H9 (cell line): Measurements from ENCODE around the gene R3HCC1L. TPM values are rescaled to one million over a fixed set of nuclear protein-coding genes. Genes with fewer than 3 reads are reported as not detected.
"Not testable (repeated sequence)": the region's sequence is repeated elsewhere in the genome, so short reads cannot be mapped to it uniquely, and the experiment has no call there.

ENCODE experiments used
- DNase-seq: peaks from one replicate; pipeline ENCODE4 v3.0.0-alpha.2; 2017
- H2AFZ ChIP-seq: one replicate; pipeline ENCODE4 v1.6.1; 2013; ENCODE audit warnings: mild to moderate bottlenecking, low read length, control low read depth, moderate library complexity
- H2AK5ac ChIP-seq: 2 replicates; pipeline ENCODE4 v1.6.1; 2013; ENCODE audit warnings: low read length, control low read depth, mixed read lengths; ENCODE audit not compliant: insufficient read length
- H2BK120ac ChIP-seq: one replicate; pipeline ENCODE4 v1.6.1; 2013; ENCODE audit warnings: low read depth, mild to moderate bottlenecking, low read length, control low read depth, inconsistent platforms; ENCODE audit not compliant: poor library complexity, severe bottlenecking
- H2BK12ac ChIP-seq: 2 replicates; pipeline ENCODE4 v1.6.1; 2013; ENCODE audit warnings: low read length, control low read depth, mixed read lengths, low read depth; ENCODE audit not compliant: insufficient read length
- H2BK15ac ChIP-seq: 2 replicates; pipeline ENCODE4 v1.6.1; 2013; ENCODE audit warnings: low read depth, low read length, control low read depth
- H2BK20ac ChIP-seq: one replicate; pipeline ENCODE4 v1.6.1; 2013; ENCODE audit warnings: low read depth, mild to moderate bottlenecking, low read length, control low read depth, inconsistent platforms; ENCODE audit not compliant: poor library complexity, severe bottlenecking
- H2BK5ac ChIP-seq: 2 replicates; pipeline ENCODE4 v1.6.1; 2013; ENCODE audit warnings: low read length, control low read depth, mixed read lengths; ENCODE audit not compliant: insufficient read length
- H3K14ac ChIP-seq: 2 replicates; pipeline ENCODE4 v1.6.1; 2013; ENCODE audit warnings: low read length, control low read depth; ENCODE audit not compliant: insufficient read depth
- H3K18ac ChIP-seq: 2 replicates; pipeline ENCODE4 v1.6.1; 2013; ENCODE audit warnings: low read depth, mild to moderate bottlenecking, mixed read lengths, low read length, control low read depth; ENCODE audit not compliant: insufficient read length
- H3K23ac ChIP-seq: 2 replicates; pipeline ENCODE4 v1.6.1; 2013; ENCODE audit warnings: low read length, control low read depth, mixed read lengths, low read depth; ENCODE audit not compliant: insufficient read length
- H3K23me2 ChIP-seq: 2 replicates; pipeline ENCODE4 v1.6.1; 2013; ENCODE audit warnings: low read depth, mild to moderate bottlenecking, mixed read lengths, low read length, control low read depth; ENCODE audit not compliant: insufficient read length, poor library complexity, severe bottlenecking
- H3K27ac ChIP-seq: 2 replicates; pipeline ENCODE4 v1.5.1; 2013; ENCODE audit warnings: low read length, control low read depth, mixed read lengths, low read depth; ENCODE audit not compliant: insufficient read length
- H3K27me3 ChIP-seq: 2 replicates; pipeline ENCODE4 v1.6.1; 2013; ENCODE audit warnings: low read length, control low read depth, inconsistent platforms; ENCODE audit not compliant: insufficient read depth
- H3K4ac ChIP-seq: 2 replicates; pipeline ENCODE4 v1.6.1; 2013; ENCODE audit warnings: low read depth, mild to moderate bottlenecking, control low read depth, inconsistent platforms, low read length, moderate library complexity
- H3K4me1 ChIP-seq: 2 replicates; pipeline ENCODE4 v1.6.1; 2013; ENCODE audit warnings: low read length, control low read depth, inconsistent platforms; ENCODE audit not compliant: insufficient read depth
- H3K4me2 ChIP-seq: 2 replicates; pipeline ENCODE4 v1.6.1; 2013; ENCODE audit warnings: low read length, control low read depth, mixed read lengths; ENCODE audit not compliant: insufficient read length, insufficient read depth
- H3K56ac ChIP-seq: 2 replicates; pipeline ENCODE4 v1.6.1; 2013; ENCODE audit warnings: low read depth, mild to moderate bottlenecking, mixed read lengths, low read length, control low read depth; ENCODE audit not compliant: insufficient read length
- H3K79me1 ChIP-seq: 2 replicates; pipeline ENCODE4 v1.6.1; 2013; ENCODE audit warnings: low read depth, mild to moderate bottlenecking, moderate library complexity, low read length, control low read depth, inconsistent platforms; ENCODE audit not compliant: insufficient read depth, poor library complexity, severe bottlenecking
- H3K79me2 ChIP-seq: 2 replicates; pipeline ENCODE4 v1.6.1; 2013; ENCODE audit warnings: low read length, control low read depth, inconsistent platforms; ENCODE audit not compliant: insufficient read depth
- H3K9ac ChIP-seq: 2 replicates; pipeline ENCODE4 v1.6.1; 2013; ENCODE audit warnings: low read length, control low read depth, mixed read lengths; ENCODE audit not compliant: insufficient read length; ENCODE audit errors: extremely low read depth
- H3K9me3 ChIP-seq: one replicate; pipeline ENCODE4 v1.6.1; 2013; ENCODE audit warnings: low read depth, low read length, inconsistent platforms; ENCODE audit not compliant: control insufficient read depth
- H3T11ph ChIP-seq: one replicate; pipeline ENCODE4 v1.6.1; 2013; ENCODE audit warnings: mild to moderate bottlenecking, low read length, control low read depth, inconsistent platforms
- H4K20me1 ChIP-seq: one replicate; pipeline ENCODE4 v1.6.1; 2013; ENCODE audit not compliant: control insufficient read depth, insufficient read length, insufficient read depth
- H4K5ac ChIP-seq: 2 replicates; pipeline ENCODE4 v1.6.1; 2013; ENCODE audit warnings: low read depth, mild to moderate bottlenecking, mixed read lengths, low read length, control low read depth; ENCODE audit not compliant: insufficient read length
- H4K8ac ChIP-seq: replicated peaks from 2 replicates; pipeline ENCODE4 v1.6.1; 2013; ENCODE audit warnings: low read length, control low read depth, mixed read lengths, low read depth; ENCODE audit not compliant: insufficient read length
- H4K91ac ChIP-seq: 2 replicates; pipeline ENCODE4 v1.6.1; 2013; ENCODE audit warnings: low read depth, mild to moderate bottlenecking, moderate library complexity, mixed read lengths, low read length, control low read depth; ENCODE audit not compliant: insufficient read length
- H3K27ac Mint-ChIP-seq, 3 experiments: 2 replicates in 2 of 3; 3 replicates in 1 of 3; pipeline ENCODE4 v1.8.0; 2020 to 2021; ENCODE audit warnings: mixed read lengths in 3 of 3, mild to moderate bottlenecking in 1 of 3, moderate library complexity in 1 of 3
- H3K27me3 Mint-ChIP-seq: 2 replicates; pipeline ENCODE4 v1.8.0; 2021; ENCODE audit warnings: low read depth, mild to moderate bottlenecking, moderate library complexity, mixed read lengths
- H3K36me3 Mint-ChIP-seq, 3 experiments: 2 replicates in 2 of 3; 3 replicates in 1 of 3; pipeline ENCODE4 v1.8.0; 2020 to 2021; ENCODE audit warnings: low read depth in 3 of 3, mixed read lengths in 3 of 3; ENCODE audit not compliant: insufficient read depth in 1 of 3
- H3K4me1 Mint-ChIP-seq, 2 experiments: 2 replicates each; pipeline ENCODE4 v1.8.0; 2020; ENCODE audit warnings: mixed read lengths in 2 of 2
- H3K4me3 Mint-ChIP-seq, 2 experiments: 2 replicates in 1 of 2; 3 replicates in 1 of 2; pipeline ENCODE4 v1.8.0; 2020 to 2021; ENCODE audit warnings: mild to moderate bottlenecking in 2 of 2, mixed read lengths in 2 of 2, moderate library complexity in 1 of 2
- H3K9me3 Mint-ChIP-seq, 2 experiments: 2 replicates in 1 of 2; 3 replicates in 1 of 2; pipeline ENCODE4 v1.8.0; 2020; ENCODE audit warnings: mild to moderate bottlenecking in 2 of 2, mixed read lengths in 2 of 2, moderate library complexity in 1 of 2
- WGBS: extraction: QIAGEN DNeasy Blood & Tissue Kit; methylation state at CpG from one replicate; pipeline ENCODE4 v1.1.7; 2013; ENCODE audit warnings: missing lambda C conversion rate, low lambda C conversion rate, mixed read lengths; ENCODE audit not compliant: insufficient read length; ENCODE audit errors: extremely low coverage; 5-methylcytosine and 5-hydroxymethylcytosine counted together
- total RNA-seq: library from RNA; stranded (reverse); gene quantifications from 2 replicates; pipeline ENCODE4 v1.2.1, GENCODE V29; 2021
- TF ChIP-seq, protein P1 (sequence below): fragments of 200-600 bp; sonication (generic); conservative IDR thresholded peaks from 3 replicates; pipeline ENCODE4 v1.8.0; 2021; ENCODE audit warnings: antibody characterized with exemption, mild to moderate bottlenecking

R3HCC1L gene
- total RNA-seq, 1 experiment from 2014 or later, result 18.5 TPM

DNA sequence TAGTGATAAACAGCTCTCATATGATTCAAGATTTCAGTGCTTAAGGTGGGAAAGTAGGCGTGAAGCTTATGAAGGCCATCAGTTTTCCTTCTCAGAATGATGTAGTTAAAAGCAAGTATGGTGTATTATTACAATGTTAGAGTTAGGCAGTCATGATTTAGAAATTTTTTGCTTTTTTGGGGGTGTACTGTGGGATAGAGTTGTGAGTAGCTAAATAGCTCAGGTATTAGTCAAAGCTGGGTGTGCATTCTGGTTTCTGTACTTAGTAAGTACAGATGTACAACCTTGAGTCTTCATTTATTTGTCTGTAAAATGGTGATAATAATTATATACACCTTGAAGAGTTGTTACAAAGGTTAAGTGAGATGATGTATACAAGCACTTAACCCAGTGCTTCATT is 52.2 kb downstream of the R3HCC1L start:
- H3K9me3 ChIP-seq, result no peaks in the 10 kb centered on the region
- no peak overlapping the region for H3K4ac ChIP-seq
- H2AK5ac ChIP-seq, result no peak overlapping the region
- H3K27ac ChIP-seq, result no peak overlapping the region
- H2BK12ac ChIP-seq, result no peak overlapping the region
- H3K9me3 Mint-ChIP-seq, result peaks cover 6 to 12% of the 10 kb centered on the region in 2 experiments; a peak in 4 of 5 replicates
- H3K56ac ChIP-seq, result no peak overlapping the region
- H3K23ac ChIP-seq, result no peak overlapping the region
- no peak overlapping the region for H3K4me3 Mint-ChIP-seq
- H3K27me3 ChIP-seq, result no peaks in the 10 kb centered on the region
- no peak overlapping the region for H4K8ac ChIP-seq
- no peak overlapping the region for H3K27ac Mint-ChIP-seq
- H3K36me3 Mint-ChIP-seq, result peaks cover 29 to 37% (median 33%) of the 10 kb centered on the region in 3 experiments
- DNase-seq, result no peak
- no peak overlapping the region for H3T11ph ChIP-seq
- no peaks in the 10 kb centered on the region for H4K20me1 ChIP-seq
- H3K23me2 ChIP-seq, result no peaks in the 10 kb centered on the region
- no peaks in the 10 kb centered on the region for H3K4me1 ChIP-seq
- no peaks in the 10 kb centered on the region for H3K27me3 Mint-ChIP-seq
- H4K91ac ChIP-seq, result no peak overlapping the region
- H2BK5ac ChIP-seq, result no peak overlapping the region
- no peak overlapping the region for H4K5ac ChIP-seq
- peaks cover 8% of the 10 kb centered on the region for H3K79me1 ChIP-seq
- no peaks in the 10 kb centered on the region for H3K4me1 Mint-ChIP-seq
- no peaks in the 10 kb centered on the region; the same call in 1 of the 2 replicates for H3K79me2 ChIP-seq
- no peak overlapping the region for H3K9ac ChIP-seq
- H2BK15ac ChIP-seq, result no peak overlapping the region
- H3K14ac ChIP-seq, result no peak overlapping the region
- no peak overlapping the region for H3K18ac ChIP-seq
- no peak overlapping the region for H3K4me2 ChIP-seq
- WGBS, result no CpG with 5 or more reads among the region's 1 CpG
- TF ChIP-seq, protein P1, sequence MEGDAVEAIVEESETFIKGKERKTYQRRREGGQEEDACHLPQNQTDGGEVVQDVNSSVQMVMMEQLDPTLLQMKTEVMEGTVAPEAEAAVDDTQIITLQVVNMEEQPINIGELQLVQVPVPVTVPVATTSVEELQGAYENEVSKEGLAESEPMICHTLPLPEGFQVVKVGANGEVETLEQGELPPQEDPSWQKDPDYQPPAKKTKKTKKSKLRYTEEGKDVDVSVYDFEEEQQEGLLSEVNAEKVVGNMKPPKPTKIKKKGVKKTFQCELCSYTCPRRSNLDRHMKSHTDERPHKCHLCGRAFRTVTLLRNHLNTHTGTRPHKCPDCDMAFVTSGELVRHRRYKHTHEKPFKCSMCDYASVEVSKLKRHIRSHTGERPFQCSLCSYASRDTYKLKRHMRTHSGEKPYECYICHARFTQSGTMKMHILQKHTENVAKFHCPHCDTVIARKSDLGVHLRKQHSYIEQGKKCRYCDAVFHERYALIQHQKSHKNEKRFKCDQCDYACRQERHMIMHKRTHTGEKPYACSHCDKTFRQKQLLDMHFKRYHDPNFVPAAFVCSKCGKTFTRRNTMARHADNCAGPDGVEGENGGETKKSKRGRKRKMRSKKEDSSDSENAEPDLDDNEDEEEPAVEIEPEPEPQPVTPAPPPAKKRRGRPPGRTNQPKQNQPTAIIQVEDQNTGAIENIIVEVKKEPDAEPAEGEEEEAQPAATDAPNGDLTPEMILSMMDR, result no peak
- H2AFZ ChIP-seq, result no peak overlapping the region
- no peak overlapping the region for H2BK20ac ChIP-seq
- no peak overlapping the region for H2BK120ac ChIP-seq

DNA sequence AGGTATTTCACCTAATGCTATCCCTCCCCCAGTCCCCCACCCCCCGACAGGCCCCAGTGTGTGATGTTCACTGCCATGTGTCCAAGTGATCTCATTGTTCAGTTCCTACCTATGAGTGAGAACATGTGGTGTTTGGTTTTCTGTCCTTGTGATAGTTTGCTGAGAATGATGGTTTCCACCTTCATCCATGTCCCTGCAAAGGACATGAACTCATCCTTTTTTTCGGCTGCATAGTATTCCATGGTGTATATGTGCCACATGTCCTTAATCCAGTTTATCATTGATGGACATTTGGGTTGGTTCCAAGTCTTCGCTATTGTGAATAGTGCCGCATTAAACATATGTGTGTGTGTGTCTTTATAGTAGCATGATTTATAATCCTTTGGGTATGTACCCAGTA is 56.3 kb downstream of the R3HCC1L start:
- H3K9ac ChIP-seq, H4K5ac ChIP-seq, H3K27ac Mint-ChIP-seq: not testable (repeated sequence)

More for the DNA sequence above, 56.3 kb downstream of the R3HCC1L start:
- WGBS, result no CpG with 5 or more reads among the region's 4 CpGs
- H3K4me2 ChIP-seq, DNase-seq, H3K14ac ChIP-seq, H4K8ac ChIP-seq, H2BK15ac ChIP-seq, H3K4me3 Mint-ChIP-seq, H3K56ac ChIP-seq, H3T11ph ChIP-seq, H3K27me3 Mint-ChIP-seq, H3K79me2 ChIP-seq, H3K9me3 ChIP-seq, H3K4ac ChIP-seq, H2BK20ac ChIP-seq, H3K79me1 ChIP-seq, H2BK5ac ChIP-seq, H2AFZ ChIP-seq, H4K20me1 ChIP-seq, H3K18ac ChIP-seq, H3K4me1 ChIP-seq, H3K4me1 Mint-ChIP-seq, H3K27me3 ChIP-seq, H3K9me3 Mint-ChIP-seq, H4K91ac ChIP-seq, H2BK12ac ChIP-seq, H3K27ac ChIP-seq, H3K23me2 ChIP-seq, H2BK120ac ChIP-seq, H3K23ac ChIP-seq, H2AK5ac ChIP-seq: not testable (repeated sequence)
- H3K36me3 Mint-ChIP-seq, result peaks cover 22 to 35% (median 29%) of the 10 kb centered on the region in 3 experiments
